Measurements from ENCODE around the gene BTNL3. TPM values are rescaled to one million over a fixed set of nuclear protein-coding genes. Genes with fewer than 3 reads are reported as not detected.
"Not testable (repeated sequence)": the region's sequence is repeated elsewhere in the genome, so short reads cannot be mapped to it uniquely, and the experiment has no call there.

The BTNL3 gene
- total RNA-seq, 1 donor from 2014 or later = not detected

- no peak overlapping the region for H3K4me3 Mint-ChIP-seq (ENCODE audit: unreplicated experiment)
- no peaks in the 10 kb centered on the region for H3K27me3 ChIP-seq (ENCODE audit: insufficient read depth, low read length)
- H3K27me3 Mint-ChIP-seq (ENCODE audit: low read depth, unreplicated experiment) = no peaks in the 10 kb centered on the region
- H3K4me3 ChIP-seq (ENCODE audit: insufficient read depth, low read depth, low read length) = no peak overlapping the region
- peaks cover 2% of the 10 kb centered on the region for H3K9me3 Mint-ChIP-seq (ENCODE audit: unreplicated experiment)
- H3K36me3 ChIP-seq (ENCODE audit: insufficient read depth, low read length) = no peaks in the 10 kb centered on the region
- no peak for FAIRE-seq
- no peak overlapping the region for H2AFZ ChIP-seq (ENCODE audit: low read depth, low read length)
- no peaks in the 10 kb centered on the region for H3K4me1 ChIP-seq (ENCODE audit: insufficient read depth, low read length)
- DNase-seq (ENCODE audit: low read depth) = no peak
- TF ChIP-seq, protein P1, sequence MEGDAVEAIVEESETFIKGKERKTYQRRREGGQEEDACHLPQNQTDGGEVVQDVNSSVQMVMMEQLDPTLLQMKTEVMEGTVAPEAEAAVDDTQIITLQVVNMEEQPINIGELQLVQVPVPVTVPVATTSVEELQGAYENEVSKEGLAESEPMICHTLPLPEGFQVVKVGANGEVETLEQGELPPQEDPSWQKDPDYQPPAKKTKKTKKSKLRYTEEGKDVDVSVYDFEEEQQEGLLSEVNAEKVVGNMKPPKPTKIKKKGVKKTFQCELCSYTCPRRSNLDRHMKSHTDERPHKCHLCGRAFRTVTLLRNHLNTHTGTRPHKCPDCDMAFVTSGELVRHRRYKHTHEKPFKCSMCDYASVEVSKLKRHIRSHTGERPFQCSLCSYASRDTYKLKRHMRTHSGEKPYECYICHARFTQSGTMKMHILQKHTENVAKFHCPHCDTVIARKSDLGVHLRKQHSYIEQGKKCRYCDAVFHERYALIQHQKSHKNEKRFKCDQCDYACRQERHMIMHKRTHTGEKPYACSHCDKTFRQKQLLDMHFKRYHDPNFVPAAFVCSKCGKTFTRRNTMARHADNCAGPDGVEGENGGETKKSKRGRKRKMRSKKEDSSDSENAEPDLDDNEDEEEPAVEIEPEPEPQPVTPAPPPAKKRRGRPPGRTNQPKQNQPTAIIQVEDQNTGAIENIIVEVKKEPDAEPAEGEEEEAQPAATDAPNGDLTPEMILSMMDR (IDR thresholded peaks at IDR 0.05; ENCODE audit: insufficient read depth, low read depth, low read length) = no peak
- no peak for TF ChIP-seq EZH2 (IDR thresholded peaks at IDR 0.05; ENCODE audit: insufficient read depth, low read length)
- H3K9me3 ChIP-seq (ENCODE audit: insufficient read depth, low read depth, low read length) = peaks cover 3% of the 10 kb centered on the region
- H3K9ac ChIP-seq (ENCODE audit: low read length) = no peak overlapping the region
- H3K36me3 Mint-ChIP-seq (ENCODE audit: low read depth, unreplicated experiment) = no peaks in the 10 kb centered on the region
- no peaks in the 10 kb centered on the region for H3K79me2 ChIP-seq (ENCODE audit: insufficient read depth, low read length)
- H3K4me1 Mint-ChIP-seq (ENCODE audit: low read depth, unreplicated experiment) = no peaks in the 10 kb centered on the region
- H3K27ac ChIP-seq (ENCODE audit: low read depth, low read length) = no peak overlapping the region
- H4K20me1 ChIP-seq (ENCODE audit: insufficient read depth, low read length) = no peaks in the 10 kb centered on the region
- no peak overlapping the region for H3K4me2 ChIP-seq (ENCODE audit: low read length)
- no peak overlapping the region for H3K27ac Mint-ChIP-seq (ENCODE audit: unreplicated experiment)
These were observed 13.3 kb downstream of the BTNL3 start for GRCh38 chr5:181001947-181002346.

DNA sequence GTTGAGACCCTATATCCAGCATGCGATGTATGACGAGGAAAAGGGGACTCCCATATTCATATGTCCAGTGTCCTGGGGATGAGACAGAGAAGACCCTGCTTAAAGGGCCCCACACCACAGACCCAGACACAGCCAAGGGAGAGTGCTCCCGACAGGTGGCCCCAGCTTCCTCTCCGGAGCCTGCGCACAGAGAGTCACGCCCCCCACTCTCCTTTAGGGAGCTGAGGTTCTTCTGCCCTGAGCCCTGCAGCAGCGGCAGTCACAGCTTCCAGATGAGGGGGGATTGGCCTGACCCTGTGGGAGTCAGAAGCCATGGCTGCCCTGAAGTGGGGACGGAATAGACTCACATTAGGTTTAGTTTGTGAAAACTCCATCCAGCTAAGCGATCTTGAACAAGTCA, 17.1 kb downstream of the BTNL3 start:
- FAIRE-seq (no peak), DNase-seq (ENCODE audit: low read depth) (no peak)
- H2AFZ ChIP-seq (ENCODE audit: low read depth, low read length) = no peak overlapping the region
- Mint-ChIP-seq H3K27me3 (ENCODE audit: low read depth, unreplicated experiment) (no peaks in the 10 kb centered on the region), H3K36me3 (ENCODE audit: low read depth, unreplicated experiment) (no peaks in the 10 kb centered on the region), H3K9me3 (ENCODE audit: unreplicated experiment) (peaks cover 2% of the 10 kb centered on the region), H3K4me3 (ENCODE audit: unreplicated experiment) (no peak overlapping the region), H3K4me1 (ENCODE audit: low read depth, unreplicated experiment) (no peaks in the 10 kb centered on the region), H3K27ac (ENCODE audit: unreplicated experiment) (peak overlapping the region; percentile 18)
- H3K79me2 ChIP-seq (ENCODE audit: insufficient read depth, low read length) = no peaks in the 10 kb centered on the region
- TF ChIP-seq EZH2 (IDR thresholded peaks at IDR 0.05; ENCODE audit: insufficient read depth, low read length) = no peak
- TF ChIP-seq, protein P1 (IDR thresholded peaks at IDR 0.05; ENCODE audit: insufficient read depth, low read depth, low read length) = no peak
- peaks cover 6% of the 10 kb centered on the region for H3K9me3 ChIP-seq (ENCODE audit: insufficient read depth, low read depth, low read length)
- no peaks in the 10 kb centered on the region for H4K20me1 ChIP-seq (ENCODE audit: insufficient read depth, low read length)
- H3K36me3 ChIP-seq (ENCODE audit: insufficient read depth, low read length) = no peaks in the 10 kb centered on the region
- no peaks in the 10 kb centered on the region for H3K4me1 ChIP-seq (ENCODE audit: insufficient read depth, low read length)
- no peaks in the 10 kb centered on the region for H3K27me3 ChIP-seq (ENCODE audit: insufficient read depth, low read length)
- no peak overlapping the region for H3K4me3 ChIP-seq (ENCODE audit: insufficient read depth, low read depth, low read length)
- no peak overlapping the region for H3K4me2 ChIP-seq (ENCODE audit: low read length)
- H3K9ac ChIP-seq (ENCODE audit: low read length) = no peak overlapping the region
- no peak overlapping the region for H3K27ac ChIP-seq (ENCODE audit: low read depth, low read length)

- TF ChIP-seq EZH2 (IDR thresholded peaks at IDR 0.05; ENCODE audit: insufficient read depth, low read length) = no peak
- TF ChIP-seq, protein P1 (IDR thresholded peaks at IDR 0.05; ENCODE audit: insufficient read depth, low read depth, low read length) = no peak
- peaks cover 10% of the 10 kb centered on the region for H3K27me3 Mint-ChIP-seq (ENCODE audit: low read depth, unreplicated experiment)
- H3K9me3 ChIP-seq (ENCODE audit: insufficient read depth, low read depth, low read length) = peaks cover 6% of the 10 kb centered on the region
- no peaks in the 10 kb centered on the region for H3K36me3 Mint-ChIP-seq (ENCODE audit: low read depth, unreplicated experiment)
- no peak overlapping the region for H3K4me3 Mint-ChIP-seq (ENCODE audit: unreplicated experiment)
- H3K79me2 ChIP-seq (ENCODE audit: insufficient read depth, low read length) = no peaks in the 10 kb centered on the region
- no peaks in the 10 kb centered on the region for H3K36me3 ChIP-seq (ENCODE audit: insufficient read depth, low read length)
- DNase-seq (ENCODE audit: low read depth) (no peak), FAIRE-seq (no peak)
- H2AFZ ChIP-seq (ENCODE audit: low read depth, low read length) = no peak overlapping the region
- H4K20me1 ChIP-seq (ENCODE audit: insufficient read depth, low read length) = no peaks in the 10 kb centered on the region
- no peaks in the 10 kb centered on the region for H3K4me1 Mint-ChIP-seq (ENCODE audit: low read depth, unreplicated experiment)
- no peak overlapping the region for H3K4me3 ChIP-seq (ENCODE audit: insufficient read depth, low read depth, low read length)
- H3K27ac Mint-ChIP-seq (ENCODE audit: unreplicated experiment) = no peak overlapping the region
- no peak overlapping the region for H3K4me2 ChIP-seq (ENCODE audit: low read length)
- H3K27ac ChIP-seq (ENCODE audit: low read depth, low read length) = no peak overlapping the region
- H3K9ac ChIP-seq (ENCODE audit: low read length) = no peak overlapping the region
- no peaks in the 10 kb centered on the region for H3K4me1 ChIP-seq (ENCODE audit: insufficient read depth, low read length)
- no peaks in the 10 kb centered on the region for H3K27me3 ChIP-seq (ENCODE audit: insufficient read depth, low read length)
- H3K9me3 Mint-ChIP-seq (ENCODE audit: unreplicated experiment) = peaks cover 2% of the 10 kb centered on the region
These were observed 19.5 kb downstream of the BTNL3 start for GRCh38 chr5:181008136-181008535.

GRCh38 chr5:181010018-181010417, 21.4 kb downstream of the BTNL3 start:
- DNase-seq (ENCODE audit: low read depth); H3K9me3 ChIP-seq (ENCODE audit: insufficient read depth, low read depth, low read length); FAIRE-seq; H3K36me3 Mint-ChIP-seq (ENCODE audit: low read depth, unreplicated experiment); H3K36me3 ChIP-seq (ENCODE audit: insufficient read depth, low read length); H3K4me2 ChIP-seq (ENCODE audit: low read length); H3K4me3 ChIP-seq (ENCODE audit: insufficient read depth, low read depth, low read length); H3K27me3 ChIP-seq (ENCODE audit: insufficient read depth, low read length); H3K4me3 Mint-ChIP-seq (ENCODE audit: unreplicated experiment); H3K4me1 ChIP-seq (ENCODE audit: insufficient read depth, low read length); H3K27ac Mint-ChIP-seq (ENCODE audit: unreplicated experiment); H2AFZ ChIP-seq (ENCODE audit: low read depth, low read length); H3K9me3 Mint-ChIP-seq (ENCODE audit: unreplicated experiment); H4K20me1 ChIP-seq (ENCODE audit: insufficient read depth, low read length); H3K9ac ChIP-seq (ENCODE audit: low read length); H3K79me2 ChIP-seq (ENCODE audit: insufficient read depth, low read length); H3K27ac ChIP-seq (ENCODE audit: low read depth, low read length); H3K4me1 Mint-ChIP-seq (ENCODE audit: low read depth, unreplicated experiment): not testable (repeated sequence)
- H3K27me3 Mint-ChIP-seq (ENCODE audit: low read depth, unreplicated experiment) = peaks cover 15% of the 10 kb centered on the region
